Measurements from ENCODE around the gene PTPRT. TPM values are rescaled to one million over a fixed set of nuclear protein-coding genes. Genes with fewer than 3 reads are reported as not detected.

Gene PTPRT
- total RNA-seq, 1 donor from 2014 or later: not detected

DNA sequence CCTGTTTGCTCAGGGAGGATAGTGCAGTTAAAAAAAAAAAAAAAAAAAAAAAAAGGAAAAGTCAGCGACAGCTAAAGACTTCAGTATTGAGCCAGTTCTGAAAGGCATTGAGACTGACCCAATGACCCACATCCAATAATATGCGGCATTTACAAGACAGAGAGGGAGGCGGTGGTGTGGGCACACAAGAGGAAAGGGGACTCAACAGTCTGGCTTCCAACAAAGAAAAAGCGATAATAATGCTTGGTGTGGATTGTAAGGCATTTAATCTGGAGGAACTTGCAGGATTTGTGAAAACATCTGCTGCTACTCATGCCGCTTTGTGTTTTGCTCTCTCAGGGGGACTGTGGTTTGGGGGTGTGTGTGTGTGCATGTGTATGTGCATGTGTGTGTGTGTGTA is 787.3 kb downstream of the PTPRT start:
- no peaks in the 10 kb centered on the region for H3K4me1 Mint-ChIP-seq (ENCODE audit: low read depth)
- no peak overlapping the region for H3K27ac Mint-ChIP-seq
- H3K4me3 Mint-ChIP-seq: no peak overlapping the region
- no peak for DNase-seq (ENCODE audit: low spot score)
- H3K9me3 Mint-ChIP-seq: peaks cover 9% of the 10 kb centered on the region
- H3K36me3 Mint-ChIP-seq (ENCODE audit: low read depth): no peaks in the 10 kb centered on the region
- intact Hi-C loops (cut with micrococcal nuclease): no loop called here
- H3K27me3 Mint-ChIP-seq (ENCODE audit: insufficient read depth): no peaks in the 10 kb centered on the region

DNA sequence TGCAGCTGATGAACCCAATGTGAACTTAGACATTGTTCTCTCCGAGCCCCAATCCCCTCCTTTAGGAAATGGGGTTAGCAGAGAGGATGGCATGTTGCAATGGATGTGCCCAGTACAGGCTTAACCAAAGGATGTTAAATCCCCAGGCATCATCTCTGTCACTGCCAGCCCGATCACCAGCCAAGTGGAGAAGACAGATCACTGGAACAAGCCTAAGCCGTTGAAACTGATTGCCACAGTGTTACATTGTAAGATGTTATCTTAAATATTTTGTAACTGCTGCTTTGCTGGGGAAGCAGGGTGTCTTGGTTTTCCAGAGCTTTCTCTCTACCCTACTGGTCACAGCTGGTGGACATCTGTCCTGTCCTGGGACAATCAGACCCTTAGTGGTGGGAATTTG is 788.1 kb downstream of the PTPRT start:
- Mint-ChIP-seq H3K4me3 (no peak overlapping the region), H3K9me3 (peaks cover 9% of the 10 kb centered on the region), H3K4me1 (ENCODE audit: low read depth) (no peaks in the 10 kb centered on the region), H3K27me3 (ENCODE audit: insufficient read depth) (no peaks in the 10 kb centered on the region), H3K27ac (no peak overlapping the region), H3K36me3 (ENCODE audit: low read depth) (no peaks in the 10 kb centered on the region)
- intact Hi-C loops (cut with micrococcal nuclease): no loop called here
- DNase-seq (ENCODE audit: low spot score): no peak

DNA sequence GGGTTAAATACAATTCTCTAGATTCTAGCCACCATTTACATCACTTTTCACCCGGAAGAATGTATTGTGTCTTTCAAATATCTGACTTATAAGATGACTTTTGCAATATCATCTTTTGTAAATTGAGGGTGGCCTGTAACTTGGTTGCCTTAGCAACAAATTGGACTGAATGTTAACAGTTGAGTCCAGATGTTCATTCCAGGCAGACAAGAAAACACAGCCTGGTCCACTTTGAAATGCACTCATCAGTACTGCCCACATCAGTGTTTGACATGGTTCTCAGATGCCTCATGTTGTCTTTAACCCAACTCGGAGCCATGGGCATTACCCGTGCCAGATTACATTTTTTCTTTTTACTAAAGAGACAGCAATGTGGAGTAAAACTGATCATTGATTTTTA is 789.9 kb downstream of the PTPRT start:
- no peak for DNase-seq (ENCODE audit: low spot score)
- Mint-ChIP-seq H3K27me3 (ENCODE audit: insufficient read depth) (no peaks in the 10 kb centered on the region), H3K4me1 (ENCODE audit: low read depth) (no peaks in the 10 kb centered on the region), H3K4me3 (no peak overlapping the region), H3K36me3 (ENCODE audit: low read depth) (no peaks in the 10 kb centered on the region), H3K9me3 (peaks cover 9% of the 10 kb centered on the region), H3K27ac (no peak overlapping the region)
- intact Hi-C loops (cut with micrococcal nuclease): no loop called here

DNA sequence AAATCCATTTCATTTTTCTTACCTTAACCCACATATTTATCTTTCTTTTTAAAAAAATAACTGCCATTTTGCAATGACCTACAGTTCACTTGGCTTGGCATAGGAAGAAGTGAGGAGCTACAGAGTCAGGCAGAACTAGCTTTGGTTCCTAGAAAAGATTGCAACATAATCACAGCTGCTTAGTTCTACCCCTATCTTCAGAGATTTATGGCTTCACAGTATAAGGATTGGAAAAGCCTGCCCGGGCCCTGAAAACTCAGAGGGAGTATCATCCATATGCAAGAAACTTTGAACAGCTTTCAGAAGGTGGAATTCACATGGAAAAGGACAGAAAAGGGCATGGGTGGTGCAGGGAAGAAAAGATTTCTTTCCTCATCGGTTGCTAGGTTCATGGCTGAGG is 797.3 kb downstream of the PTPRT start:
- Mint-ChIP-seq H3K4me3 (no peak overlapping the region), H3K9me3 (peaks cover 1% of the 10 kb centered on the region), H3K36me3 (ENCODE audit: low read depth) (no peaks in the 10 kb centered on the region), H3K4me1 (ENCODE audit: low read depth) (no peaks in the 10 kb centered on the region), H3K27ac (no peak overlapping the region), H3K27me3 (ENCODE audit: insufficient read depth) (no peaks in the 10 kb centered on the region)
- intact Hi-C loops (cut with micrococcal nuclease): no loop called here
- DNase-seq (ENCODE audit: low spot score): no peak

DNA sequence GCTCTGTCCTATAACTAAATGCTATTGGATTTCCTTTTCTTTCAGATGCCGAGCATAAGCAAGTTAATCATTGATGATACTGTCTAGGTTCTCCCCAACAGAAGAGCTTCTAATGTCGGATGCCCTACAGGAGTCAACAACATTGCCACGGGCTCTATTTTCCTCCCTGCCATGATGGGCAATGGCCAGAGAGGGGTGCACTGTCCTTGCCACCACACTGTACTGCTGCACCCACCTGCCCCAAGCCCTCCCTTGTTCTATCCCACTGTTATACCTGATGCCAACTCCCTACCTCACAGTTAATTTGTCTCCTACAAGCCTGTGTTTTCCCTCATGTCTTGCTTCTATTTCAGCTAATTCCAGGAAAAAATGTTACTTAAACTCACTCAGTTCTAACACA is 797.9 kb downstream of the PTPRT start:
- Mint-ChIP-seq H3K36me3 (ENCODE audit: low read depth) (no peaks in the 10 kb centered on the region), H3K9me3 (peaks cover 8% of the 10 kb centered on the region), H3K27me3 (ENCODE audit: insufficient read depth) (no peaks in the 10 kb centered on the region), H3K4me1 (ENCODE audit: low read depth) (no peaks in the 10 kb centered on the region), H3K27ac (no peak overlapping the region), H3K4me3 (no peak overlapping the region)
- DNase-seq (ENCODE audit: low spot score): no peak
- intact Hi-C loops (cut with micrococcal nuclease): no loop called here

DNA sequence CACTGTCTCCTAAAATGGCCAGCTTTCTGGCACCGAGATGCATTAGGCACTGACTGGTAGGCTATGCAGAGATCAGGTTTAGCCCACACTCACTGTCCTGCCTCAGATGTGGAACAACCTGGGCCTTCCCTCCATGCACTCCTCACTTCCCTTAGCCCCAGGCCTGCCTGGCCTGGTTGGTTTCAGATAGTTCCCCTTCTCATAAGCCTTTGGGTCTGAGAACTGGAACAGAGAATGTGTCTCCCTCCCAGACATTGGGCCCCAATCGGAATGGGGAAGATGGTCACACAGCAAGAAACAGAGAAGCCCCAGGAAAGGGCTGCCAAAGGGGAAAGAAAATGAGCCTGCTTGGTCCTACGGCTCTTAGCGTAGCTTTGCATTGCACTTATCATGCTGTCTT is 809.4 kb downstream of the PTPRT start:
- intact Hi-C loops (cut with micrococcal nuclease): no loop called here
- no peaks in the 10 kb centered on the region for H3K27me3 Mint-ChIP-seq (ENCODE audit: insufficient read depth)
- DNase-seq (ENCODE audit: low spot score): no peak
- H3K9me3 Mint-ChIP-seq: no peaks in the 10 kb centered on the region
- no peaks in the 10 kb centered on the region for H3K4me1 Mint-ChIP-seq (ENCODE audit: low read depth)
- no peak overlapping the region for H3K4me3 Mint-ChIP-seq
- H3K36me3 Mint-ChIP-seq (ENCODE audit: low read depth): no peaks in the 10 kb centered on the region
- no peak overlapping the region for H3K27ac Mint-ChIP-seq

DNA sequence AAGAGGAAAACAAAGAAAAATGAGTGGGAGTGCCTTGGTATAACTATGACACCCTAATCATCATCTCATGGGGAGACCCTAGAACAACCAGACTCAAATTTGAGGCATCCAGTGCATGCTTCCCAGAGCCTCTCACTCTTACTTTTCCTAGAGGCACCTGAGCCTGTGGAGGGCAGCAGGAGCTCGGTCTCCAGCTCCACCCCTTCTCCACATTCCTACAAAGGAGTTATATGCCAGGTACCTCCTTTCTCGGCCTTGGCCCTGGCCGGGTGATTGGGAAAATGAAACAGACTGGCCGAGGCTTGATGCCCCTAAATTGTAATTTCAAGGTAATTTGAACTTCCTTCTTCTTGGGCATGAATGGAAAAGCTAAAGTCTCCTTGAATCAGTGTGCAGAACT is 810.3 kb downstream of the PTPRT start:
- Mint-ChIP-seq H3K4me1 (ENCODE audit: low read depth) (no peaks in the 10 kb centered on the region), H3K4me3 (no peak overlapping the region), H3K27ac (no peak overlapping the region), H3K27me3 (ENCODE audit: insufficient read depth) (no peaks in the 10 kb centered on the region), H3K9me3 (no peaks in the 10 kb centered on the region), H3K36me3 (ENCODE audit: low read depth) (no peaks in the 10 kb centered on the region)
- DNase-seq (ENCODE audit: low spot score): no peak
- intact Hi-C loops (cut with micrococcal nuclease): no loop called here

DNA sequence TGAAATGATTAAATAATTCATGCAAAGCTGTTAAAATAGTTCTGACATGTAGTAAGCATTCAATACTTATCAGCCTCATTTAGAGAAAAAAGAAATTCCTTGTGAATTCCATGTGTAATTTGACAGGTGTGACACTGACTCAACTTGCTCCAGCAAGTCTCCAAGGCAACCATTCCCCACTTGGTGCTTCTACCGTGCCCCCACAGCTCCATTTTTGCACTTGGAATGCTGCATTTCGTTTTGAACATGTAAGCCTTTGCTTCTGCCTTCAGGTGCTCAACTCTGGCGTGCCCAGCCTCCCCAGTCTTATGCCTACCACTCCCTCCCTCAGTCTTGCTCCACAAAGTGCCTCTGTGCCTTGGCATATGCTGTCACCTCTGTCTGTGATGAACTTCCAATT is 810.9 kb downstream of the PTPRT start:
- no peak for DNase-seq (ENCODE audit: low spot score)
- intact Hi-C loops (cut with micrococcal nuclease): no loop called here
- H3K27me3 Mint-ChIP-seq (ENCODE audit: insufficient read depth): no peaks in the 10 kb centered on the region
- H3K4me3 Mint-ChIP-seq: no peak overlapping the region
- H3K9me3 Mint-ChIP-seq: no peaks in the 10 kb centered on the region
- no peak overlapping the region for H3K27ac Mint-ChIP-seq
- H3K4me1 Mint-ChIP-seq (ENCODE audit: low read depth): no peaks in the 10 kb centered on the region
- no peaks in the 10 kb centered on the region for H3K36me3 Mint-ChIP-seq (ENCODE audit: low read depth)

DNA sequence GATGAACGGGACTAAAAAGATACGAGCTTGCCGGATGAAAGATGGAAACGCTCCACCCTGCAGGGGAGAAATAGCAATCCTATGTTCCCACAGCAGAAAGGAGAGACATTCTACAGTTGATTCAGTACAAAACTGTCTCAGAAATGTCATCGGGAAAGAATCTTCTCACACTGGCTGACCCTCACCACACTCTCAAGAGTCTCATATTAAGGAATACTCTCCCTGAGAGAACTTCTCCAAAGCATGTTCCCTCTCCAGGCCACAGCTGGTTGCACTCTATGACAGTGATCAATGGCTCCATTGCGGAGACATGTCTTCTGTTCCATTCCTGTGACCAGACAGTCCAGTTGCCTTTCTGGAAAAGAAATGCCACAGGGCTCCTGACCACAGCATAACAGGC is 813.6 kb downstream of the PTPRT start:
- H3K4me1 Mint-ChIP-seq (ENCODE audit: low read depth): no peaks in the 10 kb centered on the region
- intact Hi-C loops (cut with micrococcal nuclease): no loop called here
- H3K27ac Mint-ChIP-seq: no peak overlapping the region
- H3K4me3 Mint-ChIP-seq: no peak overlapping the region
- no peak for DNase-seq (ENCODE audit: low spot score)
- no peaks in the 10 kb centered on the region for H3K9me3 Mint-ChIP-seq
- no peaks in the 10 kb centered on the region for H3K27me3 Mint-ChIP-seq (ENCODE audit: insufficient read depth)
- H3K36me3 Mint-ChIP-seq (ENCODE audit: low read depth): no peaks in the 10 kb centered on the region

DNA sequence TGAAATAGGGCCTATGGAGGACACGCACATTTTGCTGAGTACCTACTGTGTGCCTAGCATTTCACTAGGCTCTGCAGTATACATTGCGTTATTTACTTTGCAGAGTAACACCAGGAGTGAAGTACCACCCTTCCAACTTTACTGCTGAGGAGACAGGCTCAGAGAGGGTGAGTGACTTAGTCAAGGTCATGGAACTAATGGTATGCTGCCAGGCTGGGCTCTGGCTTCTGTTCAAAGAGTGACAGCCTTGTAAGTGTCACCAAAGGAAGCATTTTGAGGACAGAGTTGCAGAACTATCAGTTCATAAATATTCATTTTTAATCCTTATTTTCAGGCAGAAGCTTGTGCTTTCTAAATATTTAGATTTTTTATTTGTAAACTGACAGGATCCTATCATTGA is 816.7 kb downstream of the PTPRT start:
- DNase-seq (ENCODE audit: low spot score): no peak
- Mint-ChIP-seq H3K27me3 (ENCODE audit: insufficient read depth) (no peaks in the 10 kb centered on the region), H3K36me3 (ENCODE audit: low read depth) (no peaks in the 10 kb centered on the region), H3K4me3 (no peak overlapping the region), H3K9me3 (no peaks in the 10 kb centered on the region), H3K4me1 (ENCODE audit: low read depth) (no peaks in the 10 kb centered on the region), H3K27ac (no peak overlapping the region)
- intact Hi-C loops (cut with micrococcal nuclease): no loop called here

DNA sequence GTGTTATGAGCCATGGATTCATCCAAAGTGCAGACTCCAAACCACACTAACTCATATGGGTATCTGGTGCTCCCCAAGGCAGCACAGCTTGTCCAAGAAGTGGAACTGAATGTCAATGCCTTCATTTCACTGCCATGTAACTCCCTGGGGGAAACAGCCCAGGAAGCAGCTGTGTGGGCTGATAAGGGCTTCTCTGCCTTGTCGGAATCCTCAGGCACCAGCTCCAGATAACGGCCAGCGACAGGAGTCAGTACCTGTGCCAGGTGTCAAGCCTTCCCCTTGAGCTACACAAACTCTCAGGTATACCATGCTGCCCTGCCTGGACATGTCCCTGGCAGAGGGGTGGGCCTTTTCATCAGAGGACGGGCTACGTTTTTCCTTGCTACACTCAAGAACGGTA is 819.6 kb downstream of the PTPRT start:
- no peaks in the 10 kb centered on the region for H3K36me3 Mint-ChIP-seq (ENCODE audit: low read depth)
- no peak for DNase-seq (ENCODE audit: low spot score)
- peaks cover 5% of the 10 kb centered on the region for H3K9me3 Mint-ChIP-seq
- H3K27ac Mint-ChIP-seq: no peak overlapping the region
- no peaks in the 10 kb centered on the region for H3K4me1 Mint-ChIP-seq (ENCODE audit: low read depth)
- intact Hi-C loops (cut with micrococcal nuclease): no loop called here
- H3K27me3 Mint-ChIP-seq (ENCODE audit: insufficient read depth): no peaks in the 10 kb centered on the region
- no peak overlapping the region for H3K4me3 Mint-ChIP-seq

DNA sequence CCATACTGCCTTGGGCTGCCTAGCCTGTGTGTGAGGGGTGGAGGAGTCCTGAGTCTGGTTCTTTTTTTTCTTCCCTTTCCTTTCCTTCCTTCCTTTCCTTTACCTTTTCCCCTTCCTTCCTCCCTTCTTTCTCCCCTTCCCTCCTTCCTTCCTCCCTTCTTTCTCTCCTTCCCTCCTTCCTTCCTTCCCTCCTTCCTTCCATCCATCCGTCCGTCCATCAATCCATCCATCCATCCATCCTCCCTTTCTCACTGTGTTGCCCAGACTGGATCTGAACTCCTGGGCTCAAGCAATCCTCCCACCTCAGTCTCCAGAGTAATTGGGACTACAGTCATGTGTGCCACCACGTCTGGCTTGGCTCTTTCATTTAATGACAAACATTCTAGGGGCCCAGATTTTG is 820.8 kb downstream of the PTPRT start:
- DNase-seq (ENCODE audit: low spot score): no peak
- no peaks in the 10 kb centered on the region for H3K27me3 Mint-ChIP-seq (ENCODE audit: insufficient read depth)
- peaks cover 5% of the 10 kb centered on the region for H3K9me3 Mint-ChIP-seq
- no peak overlapping the region for H3K27ac Mint-ChIP-seq
- no peaks in the 10 kb centered on the region for H3K4me1 Mint-ChIP-seq (ENCODE audit: low read depth)
- intact Hi-C loops (cut with micrococcal nuclease): no loop called here
- H3K36me3 Mint-ChIP-seq (ENCODE audit: low read depth): no peaks in the 10 kb centered on the region
- H3K4me3 Mint-ChIP-seq: no peak overlapping the region

DNA sequence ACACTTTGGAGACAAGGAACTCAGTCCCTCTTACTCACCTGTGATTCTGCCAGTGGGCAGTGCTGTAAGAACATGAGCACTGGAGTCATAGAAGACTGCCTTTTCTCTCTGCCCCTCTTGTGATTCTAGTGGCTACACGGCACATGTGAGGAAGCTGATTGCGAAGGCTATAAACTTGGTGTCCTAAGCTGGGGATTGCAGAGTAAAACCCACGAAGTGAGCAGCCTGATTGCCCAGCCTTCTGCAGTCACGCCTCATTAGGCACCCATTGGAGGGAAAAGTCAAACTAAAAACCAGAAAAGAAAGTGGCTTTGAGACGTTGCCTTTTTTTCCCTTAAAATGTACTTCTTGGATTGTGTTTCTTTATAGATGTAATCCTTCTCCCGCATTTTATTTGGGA is 823.1 kb downstream of the PTPRT start:
- intact Hi-C loops (cut with micrococcal nuclease): no loop called here
- Mint-ChIP-seq H3K4me3 (no peak overlapping the region), H3K27me3 (ENCODE audit: insufficient read depth) (no peaks in the 10 kb centered on the region), H3K4me1 (ENCODE audit: low read depth) (no peaks in the 10 kb centered on the region), H3K9me3 (peaks cover 5% of the 10 kb centered on the region), H3K36me3 (ENCODE audit: low read depth) (no peaks in the 10 kb centered on the region), H3K27ac (no peak overlapping the region)
- no peak for DNase-seq (ENCODE audit: low spot score)

DNA sequence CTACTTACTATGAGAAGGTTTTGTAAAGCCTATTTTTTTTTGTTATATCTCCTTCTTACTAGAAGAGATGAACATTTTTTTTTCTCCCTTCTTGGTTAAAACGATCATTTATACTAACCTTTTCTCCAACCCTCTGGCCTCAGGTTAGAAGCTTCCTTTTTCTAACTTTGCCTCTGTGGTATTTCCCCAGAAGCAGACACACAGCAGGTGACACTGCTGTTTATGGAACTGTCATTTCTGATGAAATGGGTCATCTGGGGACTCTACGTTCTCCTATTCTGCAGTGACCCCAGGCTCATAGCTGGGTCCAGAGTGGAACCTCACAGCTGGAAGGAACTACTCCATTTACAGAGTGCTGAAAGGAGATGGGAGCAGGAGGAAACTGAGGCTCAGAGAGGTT is 825.3 kb downstream of the PTPRT start:
- no peaks in the 10 kb centered on the region for H3K36me3 Mint-ChIP-seq (ENCODE audit: low read depth)
- no peaks in the 10 kb centered on the region for H3K4me1 Mint-ChIP-seq (ENCODE audit: low read depth)
- H3K4me3 Mint-ChIP-seq: no peak overlapping the region
- H3K27ac Mint-ChIP-seq: no peak overlapping the region
- intact Hi-C loops (cut with micrococcal nuclease): no loop called here
- DNase-seq (ENCODE audit: low spot score): no peak
- H3K9me3 Mint-ChIP-seq: peaks cover 5% of the 10 kb centered on the region
- no peaks in the 10 kb centered on the region for H3K27me3 Mint-ChIP-seq (ENCODE audit: insufficient read depth)

Data from activated T-helper 1 cell treated with anti-CD3 and anti-CD28 coated beads, Interleukin-12 subunit alpha, Interleukin-12 subunit beta, Interleukin-2, Interleukin-4 antibody, amounts not matched to agents 30 ng/mL and 10 ng/mL and 1 ng/mL, durations not matched to agents 14 hours and 24 hours and 36 hours (primary cell).